NCI-H345 (cell line): ENCODE measurements around the gene CCND1.

Experiments used
- DNase-seq: peaks from one replicate; lab custom pipeline; 2025; lab: John Stamatoyannopoulos, UW

The CCND1 gene

DNA sequence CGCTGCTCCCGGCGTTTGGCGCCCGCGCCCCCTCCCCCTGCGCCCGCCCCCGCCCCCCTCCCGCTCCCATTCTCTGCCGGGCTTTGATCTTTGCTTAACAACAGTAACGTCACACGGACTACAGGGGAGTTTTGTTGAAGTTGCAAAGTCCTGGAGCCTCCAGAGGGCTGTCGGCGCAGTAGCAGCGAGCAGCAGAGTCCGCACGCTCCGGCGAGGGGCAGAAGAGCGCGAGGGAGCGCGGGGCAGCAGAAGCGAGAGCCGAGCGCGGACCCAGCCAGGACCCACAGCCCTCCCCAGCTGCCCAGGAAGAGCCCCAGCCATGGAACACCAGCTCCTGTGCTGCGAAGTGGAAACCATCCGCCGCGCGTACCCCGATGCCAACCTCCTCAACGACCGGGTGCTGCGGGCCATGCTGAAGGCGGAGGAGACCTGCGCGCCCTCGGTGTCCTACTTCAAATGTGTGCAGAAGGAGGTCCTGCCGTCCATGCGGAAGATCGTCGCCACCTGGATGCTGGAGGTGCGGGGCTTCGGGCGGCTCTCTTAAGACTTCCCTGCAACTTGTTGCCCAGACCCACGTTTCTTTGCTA is at the start of gene CCND1:
CCND1 (plus strand) TSS at position 162 of the 587 bp plus-strand sequence; CDS start at position 320, 158 bp downstream.
- DNase-seq: peak; percentile 53

DNA sequence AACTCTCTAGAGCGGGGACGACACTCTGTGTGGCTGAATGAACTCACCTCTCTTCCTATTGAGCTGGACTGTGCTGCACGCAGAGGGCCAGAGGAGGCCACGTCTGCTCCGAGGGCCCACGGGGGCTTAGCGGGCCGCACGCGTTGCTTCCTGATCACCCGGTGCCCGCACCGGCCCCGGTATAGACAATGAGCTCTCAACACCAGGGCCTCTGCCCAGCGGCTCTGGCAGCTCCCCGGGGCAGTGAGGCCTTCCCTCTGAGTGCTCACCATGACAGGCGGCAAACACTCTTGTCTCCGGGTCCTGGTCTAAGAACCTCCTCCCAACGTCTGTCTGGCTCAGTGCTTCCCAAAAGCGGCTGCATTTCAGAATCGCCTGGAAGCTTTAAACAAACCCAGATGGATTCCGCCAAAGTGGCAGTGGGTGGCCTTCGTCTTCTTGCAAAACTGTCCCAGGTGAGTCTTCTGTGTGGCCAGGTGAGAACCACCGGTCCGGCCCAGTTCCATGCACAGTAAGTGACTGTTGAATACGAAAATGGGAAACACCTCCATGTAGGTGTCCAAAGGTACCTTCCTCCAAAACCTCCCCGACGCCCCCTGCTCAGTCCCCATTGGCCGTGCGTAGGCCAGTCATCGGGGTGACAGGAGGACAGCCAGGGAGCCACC is 47.8 kb upstream of the CCND1 start:
- no peak for DNase-seq

DNA sequence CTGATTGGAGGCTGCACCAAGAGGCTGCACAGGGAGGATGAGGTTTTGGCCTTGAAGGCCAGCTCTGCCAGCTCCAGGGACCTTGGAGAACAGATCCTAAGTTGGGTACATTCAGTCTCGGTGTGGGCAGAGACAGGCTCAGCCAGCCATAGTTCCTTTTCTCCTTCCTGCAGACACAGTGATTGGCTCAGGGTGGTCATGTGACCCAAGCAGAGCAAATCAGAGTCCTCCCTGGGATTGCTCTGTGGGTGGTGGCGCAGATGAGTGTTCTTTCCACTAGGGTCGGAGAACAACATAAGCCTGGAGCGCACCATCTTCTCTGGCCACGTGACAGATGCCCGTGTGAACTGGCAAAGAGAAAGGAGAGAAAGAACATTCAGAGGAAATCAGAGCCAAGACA is 47.1 kb upstream of the CCND1 start:
- DNase-seq: no peak

GRCh38 chr11:69594481-69594880 is 46.5 kb upstream of the CCND1 start:
- no peak for DNase-seq

DNA sequence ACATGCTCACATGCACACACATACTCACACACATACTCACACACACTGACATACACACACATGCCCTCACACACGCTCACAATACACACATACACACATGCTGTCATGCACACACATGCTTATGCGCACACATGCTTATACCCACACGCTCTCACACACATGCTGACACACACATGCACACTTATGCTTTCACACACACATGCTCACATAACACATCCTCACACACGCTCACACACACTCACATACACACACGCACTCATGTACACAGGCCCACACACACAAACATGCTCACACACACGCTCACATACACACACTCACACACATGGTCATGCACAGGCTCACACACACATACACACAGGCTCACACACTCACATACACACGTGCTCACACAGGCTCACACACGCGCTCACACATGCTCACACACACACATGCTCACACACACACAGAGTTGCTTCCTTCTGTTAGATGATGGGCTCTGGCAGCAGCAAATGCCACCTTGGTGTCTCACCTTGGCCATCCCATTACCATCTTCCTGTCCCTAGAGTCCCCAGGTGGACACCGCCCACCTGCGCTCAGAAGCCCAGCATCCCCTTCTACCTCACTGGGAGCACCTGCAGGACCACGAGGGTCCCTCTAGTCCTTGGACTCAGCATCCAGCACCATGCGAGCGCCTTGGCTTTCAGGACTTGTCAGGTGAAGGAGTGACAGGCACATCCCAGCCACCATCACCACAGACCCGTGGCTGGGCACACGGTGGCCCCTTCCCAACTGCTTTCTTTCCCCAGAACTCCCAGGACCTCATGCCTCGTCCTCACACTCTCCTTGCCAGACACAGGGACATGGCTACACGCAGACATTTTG is 44.9 kb upstream of the CCND1 start:
- DNase-seq: no peak

DNA sequence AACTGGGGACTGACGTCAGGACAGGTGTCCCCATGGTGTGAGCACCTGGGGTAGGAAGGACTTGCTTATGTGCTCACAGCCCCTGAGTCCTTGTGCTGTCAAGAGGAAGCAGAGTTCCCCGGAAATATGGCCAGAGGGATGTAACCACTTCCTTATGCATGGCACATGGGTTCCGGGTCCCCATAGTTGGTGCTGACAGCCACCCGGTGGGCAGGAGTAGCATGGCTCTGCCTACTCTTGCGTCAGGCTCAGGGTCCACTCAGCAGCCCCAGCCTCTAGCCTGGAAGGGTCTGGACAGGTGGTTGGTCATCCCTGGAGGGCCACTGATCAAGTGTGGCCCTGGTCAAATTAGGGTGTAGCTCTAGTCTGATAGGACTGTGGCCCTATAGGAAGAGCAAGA is 42.8 kb upstream of the CCND1 start:
- no peak for DNase-seq

GRCh38 chr11:69599502-69599901 is 41.5 kb upstream of the CCND1 start:
- no peak for DNase-seq

- no peak for DNase-seq
These were observed 41.0 kb upstream of the CCND1 start for GRCh38 chr11:69600001-69600400.

- no peak for DNase-seq
These were observed 39.7 kb upstream of the CCND1 start for GRCh38 chr11:69601011-69601975.

GRCh38 chr11:69603111-69603836 is 37.7 kb upstream of the CCND1 start:
- no peak for DNase-seq

- no peak for DNase-seq
These were observed 36.9 kb upstream of the CCND1 start for GRCh38 chr11:69604055-69604454.

DNA sequence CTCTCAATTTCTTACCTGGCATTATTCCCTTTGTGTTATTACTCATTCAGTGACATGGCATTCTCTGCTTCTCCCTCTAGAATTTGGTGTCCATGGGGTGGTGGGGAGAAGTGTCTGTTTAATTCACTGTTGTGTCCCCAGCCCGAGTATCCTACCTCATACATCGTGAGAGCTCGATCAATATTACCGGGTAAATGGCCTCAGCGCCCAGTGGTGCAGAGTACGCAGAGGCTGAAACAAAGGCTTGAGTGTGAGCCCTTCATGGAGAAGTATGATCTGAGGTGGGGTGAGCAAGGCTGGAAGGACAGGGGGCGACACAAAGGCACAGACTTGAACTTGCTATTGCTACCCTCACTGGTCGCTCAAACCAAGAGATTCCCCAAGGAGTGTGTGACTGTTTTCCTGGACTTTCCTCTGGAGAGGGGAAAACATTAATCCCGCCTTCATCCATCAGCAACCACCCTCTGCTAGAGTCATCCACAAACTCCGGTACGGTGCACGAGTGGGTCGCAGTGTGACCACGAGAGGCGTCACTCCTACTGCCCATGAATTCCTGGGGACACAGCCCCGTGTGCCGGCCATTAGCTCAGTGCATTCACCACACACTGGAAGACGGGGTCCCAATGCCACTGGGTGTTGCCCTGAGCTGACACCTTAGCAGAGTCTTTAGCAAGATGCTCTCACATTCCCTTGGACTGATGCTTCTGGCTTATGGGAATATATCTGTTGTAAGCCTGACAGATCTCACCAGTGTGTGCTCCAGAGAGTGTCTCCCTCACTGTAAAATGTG is 35.0 kb upstream of the CCND1 start:
- DNase-seq: no peak

- DNase-seq: no peak
These were observed 31.6 kb upstream of the CCND1 start for GRCh38 chr11:69609351-69609750.

DNA sequence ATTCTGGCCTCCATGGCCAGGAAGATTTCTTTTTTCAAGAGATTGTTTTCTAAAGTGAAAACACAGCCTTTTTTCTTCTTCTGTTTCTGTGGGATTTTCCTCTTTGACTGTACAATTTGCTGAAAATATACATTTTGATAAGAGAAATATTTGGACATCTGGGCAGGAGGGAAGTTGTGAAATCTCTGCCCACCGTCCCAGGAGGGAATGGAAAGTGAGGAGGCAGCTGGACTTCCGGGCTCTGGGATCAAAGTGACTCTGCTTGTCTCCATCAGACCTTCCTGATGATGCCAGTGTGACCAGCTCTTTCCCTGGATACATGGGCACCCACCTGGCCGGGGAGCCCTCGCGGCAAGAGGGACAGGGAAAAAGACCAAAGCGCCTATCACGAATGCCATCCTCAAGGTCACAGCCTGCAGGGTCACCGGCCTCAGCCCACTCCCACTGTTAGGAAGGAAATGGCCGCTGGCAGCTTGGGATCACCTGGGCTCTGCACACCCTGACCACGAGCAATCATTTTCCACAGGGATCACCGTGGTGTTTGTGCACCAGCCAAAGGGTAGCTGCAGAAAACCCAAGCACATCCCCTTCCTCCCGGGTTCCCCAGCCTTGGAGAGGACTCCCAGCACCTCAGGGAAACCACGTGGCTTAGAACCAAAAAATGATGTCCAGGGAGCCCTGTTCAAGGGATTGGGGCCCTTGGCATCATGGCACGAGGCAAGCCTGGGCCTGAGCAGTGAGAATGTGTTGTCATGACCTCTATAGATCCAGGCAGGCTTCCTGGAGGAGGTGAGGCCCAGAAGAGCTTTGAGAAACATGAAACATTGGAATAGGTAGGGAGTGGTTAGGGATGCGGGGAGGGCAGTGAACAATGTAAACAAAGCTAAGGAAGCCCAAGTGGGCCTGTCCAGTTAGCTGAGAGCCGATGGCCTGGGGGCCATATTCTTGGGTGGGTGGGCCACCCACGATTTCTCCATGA is 29.1 kb upstream of the CCND1 start:
- no peak for DNase-seq

- DNase-seq: no peak
These were observed 27.4 kb upstream of the CCND1 start for GRCh38 chr11:69613594-69613993.

GRCh38 chr11:69614085-69614484 is 26.9 kb upstream of the CCND1 start:
- DNase-seq: no peak

DNA sequence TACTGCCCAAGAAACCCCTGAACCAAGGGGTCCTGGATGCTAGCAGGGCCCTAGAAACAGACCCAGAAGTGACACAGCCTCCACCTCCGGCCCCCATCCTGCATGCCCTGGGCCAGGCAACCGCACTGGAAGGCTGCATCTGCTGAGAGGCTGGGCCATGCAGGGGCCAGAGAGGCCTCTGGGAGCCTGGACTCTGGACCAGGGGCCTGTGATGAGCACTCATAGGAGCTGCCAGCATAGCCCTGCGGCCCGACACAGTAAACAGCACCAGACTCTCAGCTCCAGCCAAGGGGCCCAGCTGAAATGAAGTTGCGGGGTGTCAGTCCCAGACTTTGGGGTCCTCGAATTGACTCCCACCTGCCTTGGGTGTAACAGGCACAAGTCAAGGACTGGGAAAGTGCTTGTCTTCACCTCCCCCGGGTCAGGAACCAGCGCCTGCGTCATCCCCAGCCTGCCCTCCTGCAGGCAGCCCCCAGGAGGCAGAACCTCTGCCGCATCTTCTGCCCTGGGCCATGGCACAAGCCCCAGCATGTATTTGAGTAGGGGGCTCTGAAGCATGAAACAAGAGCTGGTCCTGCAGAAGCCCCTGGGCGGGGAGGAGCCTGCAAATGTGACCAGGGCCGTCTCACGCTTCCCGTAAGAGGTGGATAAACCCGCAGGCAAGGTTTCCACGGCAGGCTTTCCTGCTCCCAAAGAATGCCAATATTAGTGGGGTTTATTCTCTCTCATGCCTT is 25.2 kb upstream of the CCND1 start:
- DNase-seq: no peak

- DNase-seq: no peak
These were observed 23.7 kb upstream of the CCND1 start for GRCh38 chr11:69617220-69617619.
